HG02642 (cell line): ENCODE results near the gene DECR2.
A peak's percentile ranks its signal among the peaks of the same experiment; 100 is the strongest.
"Not testable (repeated sequence)": the region's sequence is repeated elsewhere in the genome, so short reads cannot be mapped to it uniquely, and the experiment has no call there.

Experiments
- ATAC-seq: cut with Tn5 transposase; IDR thresholded peaks from one replicate; pipeline ENCODE4 v1.9.1; 2021; ENCODE audit warnings: mild to moderate bottlenecking; ENCODE audit not compliant: unreplicated experiment, poor library complexity

The DECR2 gene

GRCh38 chr16:378821-379182 lies 22.9 kb upstream of the DECR2 start:
- ATAC-seq = no peak

- no peak for ATAC-seq
These were observed 22.3 kb upstream of the DECR2 start for GRCh38 chr16:379183-379960.

GRCh38 chr16:379961-380761 lies 21.5 kb upstream of the DECR2 start:
- no peak for ATAC-seq

GRCh38 chr16:380762-381011 lies 21.0 kb upstream of the DECR2 start:
- no peak for ATAC-seq

- peak; percentile 37 for ATAC-seq
These were observed 20.5 kb upstream of the DECR2 start for GRCh38 chr16:381012-381788.

- ATAC-seq = peak; percentile 62
These were observed 19.6 kb upstream of the DECR2 start, which contains the start of gene PGAP6 for GRCh38 chr16:381789-382717. Gene PGAP6, minus strand, starts transcription at chr16:381978. Its CDS starts 157 bp downstream, at chr16:381821.

GRCh38 chr16:383326-384051 lies 18.2 kb upstream of the DECR2 start:
- ATAC-seq = no peak

GRCh38 chr16:386641-387156 lies 15.0 kb upstream of the DECR2 start:
- ATAC-seq = no peak

GRCh38 chr16:387761-388666 lies 13.7 kb upstream of the DECR2 start:
- ATAC-seq = not testable (repeated sequence)

GRCh38 chr16:389352-389751 lies 12.3 kb upstream of the DECR2 start:
- no peak for ATAC-seq

GRCh38 chr16:391885-392335 lies 9.8 kb upstream of the DECR2 start:
- ATAC-seq = no peak

GRCh38 chr16:392450-393030 lies 9.1 kb upstream of the DECR2 start:
- no peak for ATAC-seq

GRCh38 chr16:396199-396598 lies 5.5 kb upstream of the DECR2 start:
- ATAC-seq = no peak

GRCh38 chr16:396605-397004 lies 5.1 kb upstream of the DECR2 start:
- ATAC-seq = no peak

- ATAC-seq = no peak
These were observed 4.5 kb upstream of the DECR2 start, which contains the start of gene NME4 for GRCh38 chr16:397135-397661. Gene NME4, plus strand, starts transcription at chr16:397199. Its CDS starts 24 bp downstream, at chr16:397223.

- no peak for ATAC-seq
These were observed 3.9 kb upstream of the DECR2 start for GRCh38 chr16:397736-398332.
